Measurements from ENCODE around the gene CHSY3.

DNA sequence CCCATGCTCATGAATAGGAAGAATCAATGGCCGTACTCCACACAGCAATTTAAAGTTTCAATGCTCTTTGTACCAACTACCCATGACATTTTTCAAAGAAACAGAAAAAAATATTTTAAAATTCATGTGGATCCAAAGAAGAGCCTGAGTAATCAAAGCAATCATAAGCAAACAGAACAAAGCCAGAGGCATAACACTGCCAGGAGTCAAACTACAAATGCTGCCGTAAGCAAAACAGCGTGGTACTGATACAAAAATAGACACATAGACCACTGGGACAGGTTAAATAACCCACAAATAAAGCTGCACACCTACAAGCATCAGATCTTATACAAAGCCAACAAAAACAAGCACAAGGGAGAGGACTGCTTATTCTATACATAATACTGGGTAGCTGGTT, 107.7 kb downstream of the CHSY3 start:
- TF ChIP-seq, protein P1, sequence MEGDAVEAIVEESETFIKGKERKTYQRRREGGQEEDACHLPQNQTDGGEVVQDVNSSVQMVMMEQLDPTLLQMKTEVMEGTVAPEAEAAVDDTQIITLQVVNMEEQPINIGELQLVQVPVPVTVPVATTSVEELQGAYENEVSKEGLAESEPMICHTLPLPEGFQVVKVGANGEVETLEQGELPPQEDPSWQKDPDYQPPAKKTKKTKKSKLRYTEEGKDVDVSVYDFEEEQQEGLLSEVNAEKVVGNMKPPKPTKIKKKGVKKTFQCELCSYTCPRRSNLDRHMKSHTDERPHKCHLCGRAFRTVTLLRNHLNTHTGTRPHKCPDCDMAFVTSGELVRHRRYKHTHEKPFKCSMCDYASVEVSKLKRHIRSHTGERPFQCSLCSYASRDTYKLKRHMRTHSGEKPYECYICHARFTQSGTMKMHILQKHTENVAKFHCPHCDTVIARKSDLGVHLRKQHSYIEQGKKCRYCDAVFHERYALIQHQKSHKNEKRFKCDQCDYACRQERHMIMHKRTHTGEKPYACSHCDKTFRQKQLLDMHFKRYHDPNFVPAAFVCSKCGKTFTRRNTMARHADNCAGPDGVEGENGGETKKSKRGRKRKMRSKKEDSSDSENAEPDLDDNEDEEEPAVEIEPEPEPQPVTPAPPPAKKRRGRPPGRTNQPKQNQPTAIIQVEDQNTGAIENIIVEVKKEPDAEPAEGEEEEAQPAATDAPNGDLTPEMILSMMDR (IDR thresholded peaks at IDR 0.05) = no peak
- no peak for TF ChIP-seq ZFX (IDR thresholded peaks at IDR 0.05; ENCODE audit: borderline replicate concordance)

Measured in 22Rv1 (cell line).